Central memory CD4-positive, alpha-beta T cell (primary cell): ENCODE measurements around the gene KIAA0232.
A peak's percentile ranks its signal among the peaks of the same experiment; 100 is the strongest.
"Not testable (repeated sequence)": the region's sequence is repeated elsewhere in the genome, so short reads cannot be mapped to it uniquely, and the experiment has no call there.

Source experiments
- DNase-seq: peaks from one replicate; pipeline ENCODE4 v3.0.0; 2022

Gene KIAA0232

DNA sequence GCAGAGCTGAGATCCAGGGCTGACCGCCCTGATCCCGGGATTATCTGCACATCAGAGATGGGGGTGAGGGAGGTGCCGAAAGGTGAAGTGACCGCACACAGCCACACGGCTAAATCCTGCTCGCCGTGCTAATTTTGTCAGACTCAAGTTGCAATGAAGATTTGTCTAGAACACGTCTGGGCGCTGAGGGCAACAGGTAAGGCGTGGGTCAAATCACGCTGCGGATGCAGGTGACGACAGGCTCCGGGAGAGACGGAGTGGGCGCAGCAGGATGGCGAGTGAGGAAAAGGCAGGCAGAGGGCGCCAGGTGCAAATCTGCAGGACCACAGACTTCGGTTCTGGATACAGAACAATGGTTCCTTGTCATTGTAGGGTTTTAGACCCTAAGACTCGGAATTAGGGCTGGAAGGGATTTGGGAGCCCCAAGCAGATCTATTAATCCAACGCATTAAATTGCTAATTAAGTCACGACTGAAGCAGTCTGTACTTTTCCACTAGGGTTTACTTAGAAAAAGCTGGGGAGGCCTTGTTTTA is 125.2 kb downstream of the KIAA0232 start:
- DNase-seq: no peak

DNA sequence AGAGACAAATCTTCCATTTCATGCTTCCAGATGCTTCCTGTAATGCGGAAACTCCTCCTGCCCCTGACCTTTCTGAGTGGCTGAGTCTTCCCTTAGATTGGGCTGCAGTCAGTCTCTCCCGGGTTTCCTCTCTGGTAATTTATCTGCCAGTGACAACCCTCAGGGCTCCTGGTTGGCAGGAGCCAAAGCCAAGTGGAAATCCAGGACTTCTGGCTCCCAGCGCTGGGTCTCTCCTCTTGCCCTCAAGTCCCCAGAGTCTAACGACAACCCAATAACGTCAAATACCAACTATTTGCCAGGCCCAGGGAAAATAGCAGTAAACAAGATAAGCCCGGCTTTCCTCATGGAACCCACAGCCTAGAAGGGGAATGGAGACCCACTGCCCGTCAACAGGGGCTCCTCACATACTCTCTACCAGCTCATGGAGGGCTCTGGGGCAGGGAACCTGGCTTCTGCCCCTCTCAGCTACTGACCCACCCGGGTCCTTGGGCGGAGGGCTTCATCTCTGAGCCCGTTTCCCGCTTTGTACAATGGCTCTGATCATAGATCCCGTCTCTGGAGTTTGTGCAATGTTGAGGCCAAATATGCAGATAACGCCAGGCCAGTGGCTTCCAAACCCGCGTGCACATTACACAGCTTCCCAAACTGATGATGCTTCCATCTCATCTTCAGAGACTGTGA is 126.0 kb downstream of the KIAA0232 start:
- no peak for DNase-seq

DNA sequence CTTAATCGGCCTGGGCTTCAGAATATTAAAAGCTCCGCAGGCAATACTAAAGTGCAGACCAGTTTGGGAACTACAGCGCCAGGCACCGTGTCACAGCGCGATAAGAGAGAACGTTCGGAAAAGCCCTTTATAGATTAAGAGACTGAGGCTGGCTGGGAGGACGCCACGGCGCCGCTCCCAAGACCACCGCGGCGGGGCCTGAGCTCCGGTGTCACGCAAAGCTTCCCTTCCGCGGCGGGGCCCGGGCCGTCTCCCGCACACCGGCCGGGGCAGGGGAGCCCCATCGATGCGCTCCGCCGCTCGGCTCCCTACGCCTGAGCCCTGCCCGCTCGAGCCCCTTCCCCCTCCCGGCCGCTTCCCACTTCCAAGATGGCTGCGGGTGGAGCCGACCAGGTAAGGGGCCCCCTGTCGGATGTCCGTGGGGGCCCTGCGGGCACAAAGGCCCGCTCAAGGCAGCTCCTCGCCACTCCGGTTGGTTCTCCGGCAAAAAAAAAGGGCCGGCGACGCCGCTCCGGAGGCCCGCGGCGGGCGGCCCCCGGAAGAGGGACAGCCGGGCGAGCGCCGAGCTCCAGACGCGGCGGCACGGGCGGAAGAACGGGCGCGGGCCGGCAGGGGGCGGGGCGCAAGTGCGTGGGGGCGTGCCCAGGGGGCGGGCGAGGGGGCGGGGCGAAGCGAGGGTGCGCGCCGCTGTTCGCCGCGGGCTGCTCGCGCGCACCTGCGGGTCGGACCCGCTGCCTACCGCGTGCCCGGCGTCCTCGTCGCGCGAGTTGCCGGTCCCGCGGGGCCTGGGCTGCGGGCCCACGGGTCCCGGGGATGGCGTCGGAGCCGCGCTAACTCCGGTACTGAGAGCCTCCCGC is 126.8 kb downstream of the KIAA0232 start, which contains the start of gene TBC1D14:
TBC1D14 (plus strand) TSS at position 714 of the 857 bp plus-strand sequence. CDS start 13,564 bp downstream, outside the sequence.
- peak; percentile 86 for DNase-seq

DNA sequence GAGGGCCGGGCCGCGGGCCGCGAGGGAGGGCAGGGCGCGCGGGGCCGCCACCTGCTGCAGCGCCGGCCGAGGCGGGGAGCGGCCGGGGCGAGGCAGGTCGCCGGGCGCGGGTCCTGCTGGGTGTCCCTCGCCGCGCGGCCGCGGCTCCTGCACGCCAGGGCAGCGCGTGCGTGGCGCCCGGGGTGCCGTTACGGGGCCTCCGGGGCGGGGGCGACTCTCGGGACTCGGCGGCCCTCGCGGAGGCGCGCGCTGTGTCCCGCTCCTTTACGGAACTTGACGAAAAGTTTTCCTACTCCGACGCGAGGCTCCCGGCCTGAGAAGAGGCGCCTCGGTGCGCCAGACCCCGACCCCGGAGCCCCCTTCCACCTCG is 127.4 kb downstream of the KIAA0232 start:
- no peak for DNase-seq

DNA sequence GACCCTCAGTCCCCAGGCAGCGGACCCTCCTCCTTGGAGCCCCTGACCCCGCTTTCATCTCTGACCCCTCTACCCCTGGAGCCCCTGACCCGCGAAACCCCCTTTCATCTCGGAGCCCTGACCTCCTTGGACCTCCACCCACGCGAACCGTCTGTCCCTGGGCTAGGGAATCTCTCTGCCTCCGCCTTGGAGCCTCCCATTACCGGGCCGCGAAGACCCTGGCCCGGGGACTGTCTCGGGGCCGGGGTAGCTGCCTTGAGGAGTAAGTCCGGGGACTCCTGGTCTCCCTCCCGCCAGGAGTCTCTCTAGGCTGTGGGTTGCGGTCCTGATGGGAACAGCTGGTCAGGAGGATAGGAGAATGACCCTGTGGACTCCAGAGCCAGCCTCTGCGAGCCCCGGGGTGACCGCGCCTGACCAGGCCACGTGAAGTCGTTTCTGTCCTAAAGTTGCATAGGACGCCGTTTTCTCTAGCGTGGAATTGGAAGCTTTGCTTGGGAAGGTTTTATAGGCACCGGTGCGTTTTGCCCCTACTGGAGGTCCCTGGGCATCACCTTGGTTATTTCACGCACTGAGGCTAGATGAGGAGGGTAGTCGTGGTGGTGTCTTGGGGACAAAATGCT is 127.9 kb downstream of the KIAA0232 start:
- no peak for DNase-seq

DNA sequence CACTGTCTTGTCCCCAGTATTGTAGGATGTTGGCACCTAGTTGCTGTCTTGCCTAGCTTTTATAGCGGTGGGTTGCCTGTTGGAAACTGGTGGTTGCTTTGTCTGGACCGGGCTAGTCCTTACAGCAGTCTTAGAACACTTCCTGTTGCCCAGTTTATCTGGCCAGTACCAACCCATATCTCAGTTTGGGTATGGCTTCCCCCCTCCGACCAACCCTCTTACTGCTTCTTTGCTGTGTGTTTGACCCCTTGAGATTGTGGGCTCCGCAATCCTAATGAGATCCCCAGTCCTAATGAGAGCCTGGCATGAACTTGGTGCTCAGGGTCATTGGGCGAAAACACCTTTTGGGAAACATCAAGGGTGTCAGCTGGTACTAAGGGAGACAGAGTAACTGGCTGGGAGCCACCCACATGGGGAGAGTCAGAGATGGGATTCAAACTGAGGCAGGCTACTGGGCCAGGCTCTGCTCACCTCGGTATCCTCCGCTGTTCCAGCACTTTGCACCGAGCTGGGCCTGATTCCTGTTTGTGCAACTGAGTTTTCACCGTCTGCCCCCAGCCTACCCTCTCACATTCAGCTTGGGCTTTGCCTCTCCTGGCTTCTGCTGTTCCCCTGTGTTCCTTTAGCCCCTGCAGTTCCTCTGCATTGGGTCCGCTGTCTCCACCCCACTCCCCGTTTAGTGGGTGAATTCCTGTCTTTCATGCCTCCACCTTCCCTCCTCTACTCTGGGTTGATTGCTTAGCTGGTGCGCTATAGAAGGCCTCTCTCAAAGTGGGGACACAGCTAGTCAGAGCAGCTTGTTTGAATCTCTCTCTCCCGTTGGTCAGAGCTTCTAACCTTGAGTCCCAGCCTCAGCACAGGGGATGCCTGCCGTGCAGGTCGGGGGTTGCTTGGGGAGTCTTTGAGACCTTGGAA is 128.7 kb downstream of the KIAA0232 start:
- no peak for DNase-seq

DNA sequence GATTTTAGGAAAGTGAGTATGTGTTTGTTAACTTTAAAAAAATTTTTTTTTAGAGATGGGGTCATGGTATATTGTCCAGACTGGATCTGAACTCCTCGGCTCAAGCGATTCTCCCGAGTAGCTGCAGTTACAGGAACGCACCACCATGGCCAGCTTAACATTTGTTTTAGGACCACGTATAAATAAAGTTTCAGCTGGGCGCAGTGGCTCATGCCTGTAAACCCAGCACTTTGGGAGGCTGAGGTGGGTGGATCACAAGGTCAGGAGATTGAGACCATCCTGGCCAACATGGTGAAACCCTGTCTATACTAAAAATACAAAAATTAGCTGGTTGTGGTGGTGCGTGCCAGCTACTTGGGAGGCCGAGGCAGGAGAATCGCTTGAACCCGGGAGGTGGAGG is 129.4 kb downstream of the KIAA0232 start:
- DNase-seq: not testable (repeated sequence)

DNA sequence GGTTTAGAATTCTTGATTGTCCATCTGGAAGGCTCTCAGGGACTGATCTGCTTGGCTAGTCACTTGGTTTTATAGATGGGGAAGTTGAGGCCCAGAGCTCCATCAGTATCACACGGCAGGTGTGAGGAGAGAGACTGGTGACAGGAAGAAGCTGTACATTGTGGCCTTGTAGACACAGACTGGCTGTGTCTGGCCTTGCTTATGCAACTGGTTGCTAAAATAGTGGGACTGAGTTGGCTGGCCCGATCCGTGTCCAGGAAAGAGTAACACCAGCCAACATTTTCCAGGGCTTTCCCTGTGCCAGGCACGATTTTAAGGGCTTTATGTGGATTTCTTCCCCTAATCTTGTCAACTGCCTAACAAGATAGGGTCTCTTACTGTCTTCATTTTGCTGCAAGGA is 129.9 kb downstream of the KIAA0232 start:
- DNase-seq: no peak

DNA sequence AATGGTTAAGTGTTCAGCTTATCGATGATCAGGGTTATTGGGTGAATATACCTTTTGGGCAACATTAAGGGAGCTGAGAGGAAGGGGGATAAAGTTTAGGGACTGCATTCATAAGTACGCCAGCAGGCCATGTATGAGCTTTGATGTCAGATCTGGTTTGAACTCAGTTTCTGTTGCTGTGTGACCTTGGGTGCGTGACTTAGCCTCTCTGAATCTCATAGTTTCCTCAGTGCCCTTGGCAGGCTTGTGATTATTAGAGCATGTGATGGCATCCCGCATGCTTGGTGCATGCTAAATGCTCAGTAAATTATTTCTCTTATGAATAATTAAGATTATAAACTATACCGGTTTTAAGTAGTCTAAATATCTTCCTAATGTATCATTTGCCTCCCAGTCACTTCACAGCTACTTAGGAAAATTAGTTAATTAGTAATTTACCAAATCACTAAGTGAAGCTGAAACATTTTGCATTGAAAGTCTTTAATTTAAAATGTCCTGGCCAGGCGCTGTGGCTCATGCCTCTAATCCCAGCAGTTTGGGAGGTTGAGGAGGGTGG is 130.9 kb downstream of the KIAA0232 start:
- DNase-seq: no peak

DNA sequence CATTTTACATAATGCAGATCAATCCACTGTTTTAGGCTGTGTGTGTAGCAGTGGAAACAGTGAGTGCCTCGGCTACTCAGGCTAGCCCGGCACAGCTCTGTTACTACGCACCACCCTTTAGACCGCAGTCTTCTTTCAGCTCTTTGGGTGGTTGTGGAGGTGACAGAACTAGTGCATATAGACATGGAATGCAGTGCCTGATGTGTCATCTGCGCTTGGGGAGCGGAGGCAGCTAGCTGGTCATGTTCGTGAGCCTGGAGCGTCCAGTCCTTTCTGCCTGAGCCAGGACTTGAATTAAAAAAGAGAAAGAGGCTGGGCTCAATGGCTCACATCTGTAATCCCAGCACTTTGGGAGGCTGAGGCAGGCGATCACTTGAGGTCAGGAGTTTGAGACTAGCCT is 131.9 kb downstream of the KIAA0232 start:
- DNase-seq: no peak

DNA sequence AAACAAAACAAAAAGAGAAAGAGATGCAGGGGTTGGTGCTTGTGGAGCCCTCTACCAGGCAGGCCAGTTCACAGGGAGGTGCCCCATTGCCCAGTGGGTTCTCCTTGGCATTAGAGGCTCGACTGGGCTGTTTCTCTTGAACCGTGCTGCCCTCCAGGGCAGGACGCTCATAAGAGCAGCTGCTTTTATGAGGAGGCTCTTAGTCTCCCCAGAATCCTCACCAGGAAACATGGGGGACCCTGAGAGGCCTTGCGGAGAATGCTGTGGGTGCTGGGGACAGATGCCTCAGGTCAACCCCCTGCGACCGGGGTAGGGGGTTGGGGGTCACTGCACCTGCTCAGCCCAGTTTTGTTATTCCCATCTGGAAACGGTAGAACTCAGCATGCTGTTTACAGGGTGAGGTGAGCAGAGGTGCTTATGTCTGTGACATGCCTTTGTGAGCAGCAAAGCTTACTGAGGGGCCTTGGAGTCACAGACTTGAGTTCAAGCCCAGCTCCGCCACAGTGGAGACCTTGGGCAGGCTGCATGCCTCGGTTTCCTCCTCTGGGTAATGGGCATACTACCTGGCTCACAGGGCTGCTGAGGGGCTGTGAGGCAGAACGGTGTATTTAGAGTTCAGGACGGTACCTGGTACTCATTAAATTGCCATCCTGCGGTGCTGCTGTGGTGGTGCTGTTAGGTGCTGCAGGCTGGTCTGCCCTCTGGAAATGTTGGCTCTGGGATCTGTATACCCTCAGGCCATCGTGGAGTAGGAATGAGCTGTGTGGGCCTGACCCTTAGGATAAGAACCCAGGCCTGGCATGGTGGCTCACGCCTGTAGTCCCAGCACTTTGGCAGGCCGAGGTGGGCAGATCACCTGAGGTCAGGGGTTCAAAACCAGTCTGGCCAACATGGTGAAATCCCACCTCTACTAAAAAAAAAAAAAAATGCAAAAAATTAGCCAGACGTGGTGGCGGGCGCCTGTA is 132.8 kb downstream of the KIAA0232 start:
- no peak for DNase-seq

DNA sequence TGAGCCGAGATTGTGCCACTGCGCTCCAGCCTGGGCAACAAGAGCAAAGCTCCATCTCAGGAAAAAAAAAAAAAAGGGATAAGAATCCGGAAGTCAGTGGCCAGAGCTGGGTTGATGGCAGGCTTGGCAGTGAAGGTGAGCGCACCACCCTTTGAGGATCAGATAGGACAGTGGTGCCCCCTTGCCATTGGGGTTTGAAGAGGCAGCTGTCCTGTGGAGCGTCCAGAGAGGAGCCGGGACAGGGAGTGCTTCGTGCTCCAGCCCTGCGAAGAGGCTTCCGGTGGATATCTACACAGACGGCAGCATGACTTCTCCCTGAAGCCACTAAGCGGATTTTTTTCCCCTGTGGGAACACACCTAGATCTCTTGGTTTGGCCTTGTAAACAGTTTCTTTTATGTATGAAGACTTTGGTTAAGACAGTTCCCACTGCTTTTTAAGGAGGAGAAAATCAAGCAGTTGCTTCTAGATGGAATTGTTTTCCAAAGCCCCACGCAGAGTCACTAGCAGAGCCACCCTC is 133.6 kb downstream of the KIAA0232 start:
- DNase-seq: no peak

DNA sequence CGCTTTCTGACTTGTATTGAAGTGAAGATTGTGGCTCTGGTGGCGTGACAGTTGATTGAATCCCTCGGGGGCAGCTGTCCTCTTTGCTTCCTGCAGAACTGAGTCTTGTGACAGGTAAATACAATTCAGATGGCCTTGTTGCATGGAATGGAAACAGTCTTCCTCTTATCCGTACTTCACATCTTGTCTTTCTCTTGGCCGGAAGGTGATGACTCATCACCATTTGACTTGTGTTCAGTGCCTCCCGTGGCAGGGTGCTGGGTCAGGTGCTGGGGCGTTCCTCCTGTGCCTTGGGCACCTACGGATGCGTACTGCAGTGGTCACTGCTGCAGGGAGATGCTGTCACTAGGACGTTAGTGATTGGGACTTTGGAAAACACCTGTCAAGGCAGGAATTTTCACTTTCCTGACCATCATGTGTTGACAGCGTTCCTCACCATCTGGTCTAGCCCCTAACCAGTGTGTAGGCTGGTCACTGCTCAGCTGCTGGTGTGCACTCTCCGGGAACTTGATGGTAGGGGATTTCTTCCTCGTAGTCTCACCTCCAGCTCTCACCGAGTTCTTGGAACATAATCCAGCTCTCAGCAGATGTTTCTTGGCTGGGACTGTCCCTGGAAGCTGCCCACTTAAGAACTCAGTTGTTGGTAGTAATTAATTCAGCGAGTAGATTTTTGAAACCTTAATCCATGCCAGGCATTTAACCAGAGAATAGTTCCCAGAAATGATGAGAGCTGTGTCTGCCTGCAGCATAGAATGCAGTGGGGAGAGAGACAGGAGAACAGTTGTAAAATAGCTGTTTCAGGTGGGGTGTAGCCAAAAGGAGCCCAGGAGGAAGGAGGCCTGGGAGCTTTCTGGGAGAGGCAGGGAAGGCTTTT is 134.3 kb downstream of the KIAA0232 start:
- peak; percentile 60 for DNase-seq

DNA sequence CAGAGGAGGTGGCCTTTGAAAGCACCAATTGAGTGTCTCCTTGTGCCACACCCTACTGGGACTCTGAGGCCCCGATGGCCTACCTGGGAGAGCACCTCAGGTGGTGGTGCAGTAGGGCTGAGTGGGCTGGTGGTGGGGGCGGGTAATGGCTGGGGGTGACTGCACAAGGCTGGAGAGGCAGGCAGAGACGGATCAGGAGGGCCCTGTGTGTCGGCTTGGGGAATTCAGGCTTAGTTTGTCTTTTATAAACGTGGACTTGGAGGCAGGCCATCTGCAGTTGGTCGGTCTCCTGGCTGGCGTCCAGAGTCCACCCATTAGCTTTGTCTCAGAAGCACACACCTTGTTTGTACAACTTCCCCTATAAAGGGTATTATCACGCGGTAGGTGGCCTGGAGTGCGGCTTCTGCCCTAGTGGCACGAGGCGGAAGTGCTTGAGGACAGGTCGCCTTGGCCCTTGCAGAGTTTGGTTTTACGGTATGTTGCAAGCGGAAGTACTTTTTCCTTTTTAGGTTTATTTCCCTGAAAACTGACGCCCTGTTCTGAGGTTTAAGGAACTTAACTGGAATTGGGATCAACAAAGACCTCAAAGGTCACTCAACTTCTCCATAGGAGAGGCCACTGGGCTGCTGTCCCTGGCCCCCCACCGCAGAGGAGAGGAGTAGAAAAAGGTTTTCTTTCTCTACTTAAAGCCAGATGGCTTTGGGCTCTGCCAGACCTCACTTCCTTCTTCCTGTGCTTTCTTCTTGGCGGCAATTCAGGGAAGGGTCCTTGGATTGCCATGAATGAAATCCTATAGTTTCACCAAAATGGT is 135.1 kb downstream of the KIAA0232 start:
- DNase-seq: peak; percentile 20

DNA sequence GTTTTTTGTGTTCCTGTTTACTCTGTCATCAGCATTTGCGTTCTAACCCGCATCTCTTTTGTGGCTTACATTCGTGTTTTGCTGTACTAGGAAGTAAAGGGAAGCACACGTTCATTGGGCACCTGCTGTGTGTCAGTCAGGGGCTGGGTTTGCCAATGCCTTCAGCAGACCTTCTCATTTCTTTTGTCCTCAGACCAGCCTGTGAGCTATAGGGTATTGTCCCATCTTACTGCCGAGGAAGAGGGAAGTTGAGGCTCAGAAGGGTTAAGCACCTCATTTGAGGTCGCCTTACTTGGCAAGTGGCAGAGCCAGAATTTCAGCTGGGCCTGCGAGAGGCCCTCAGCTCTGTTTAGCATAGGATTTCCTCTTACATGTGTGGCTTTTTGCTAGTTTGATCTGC is 135.8 kb downstream of the KIAA0232 start:
- peak; percentile 43 for DNase-seq

DNA sequence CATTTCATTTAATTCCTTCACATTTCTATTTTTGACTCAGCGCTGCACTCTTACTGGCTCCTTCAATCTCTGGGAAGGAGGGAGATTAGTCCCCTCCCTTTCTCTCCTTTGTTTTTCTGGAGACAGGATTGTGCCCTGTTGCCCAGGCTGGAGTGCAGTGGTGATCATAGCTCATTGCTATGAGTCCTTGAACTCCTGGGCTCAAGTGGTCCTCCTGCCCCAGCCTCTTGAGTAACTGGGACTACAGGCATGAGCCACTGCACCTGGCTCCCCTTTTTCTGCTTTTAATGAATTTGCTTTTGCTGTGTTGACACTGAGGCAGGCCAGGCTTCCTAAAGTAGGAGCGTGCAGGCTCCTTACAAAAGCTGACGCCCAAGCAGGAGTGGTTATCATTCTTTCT is 137.6 kb downstream of the KIAA0232 start:
- DNase-seq: no peak

DNA sequence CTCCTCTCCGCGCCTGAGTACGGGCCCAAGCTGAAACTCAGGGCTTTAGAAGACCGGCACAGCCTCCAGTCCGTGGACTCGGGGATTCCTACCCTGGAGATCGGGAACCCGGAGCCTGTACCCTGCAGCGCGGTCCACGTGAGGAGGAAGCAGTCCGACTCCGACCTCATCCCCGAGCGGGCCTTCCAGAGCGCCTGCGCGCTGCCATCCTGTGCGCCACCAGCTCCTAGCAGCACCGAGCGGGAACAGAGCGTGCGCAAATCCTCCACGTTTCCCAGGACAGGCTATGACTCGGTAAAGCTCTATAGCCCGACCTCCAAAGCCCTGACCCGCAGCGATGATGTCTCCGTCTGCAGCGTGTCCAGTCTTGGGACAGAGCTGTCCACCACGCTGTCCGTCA is 141.0 kb downstream of the KIAA0232 start:
- no peak for DNase-seq

DNA sequence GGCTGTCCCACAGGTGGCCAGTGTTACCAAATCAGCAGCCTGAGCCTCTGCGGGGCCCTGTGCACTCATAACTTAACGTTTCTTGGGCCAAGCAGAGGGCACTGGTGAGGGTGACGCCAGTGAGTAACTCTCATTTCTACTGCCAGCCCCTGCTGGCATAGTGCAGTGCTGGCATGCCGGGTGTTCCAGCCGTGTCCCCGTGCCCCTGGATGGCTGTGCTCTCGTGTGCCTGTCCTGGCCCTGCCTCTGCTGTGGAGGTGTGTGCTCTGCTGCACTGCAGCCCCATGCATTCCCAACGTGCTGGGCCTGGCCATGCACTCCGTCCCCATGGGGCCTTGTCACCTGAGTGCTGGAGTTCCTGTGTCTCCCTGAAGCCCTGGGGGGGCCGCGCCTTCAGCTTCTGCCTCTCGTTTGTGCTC is 141.8 kb downstream of the KIAA0232 start:
- DNase-seq: no peak
